Astrocyte of the spinal cord (primary cell): Measurements from ENCODE around the gene PTPN4.

Source experiments
- DNase-seq: peaks from one replicate; pipeline ENCODE4 v3.0.0; 2011; ENCODE audit warnings: low read depth, low spot score
- H3K4me3 ChIP-seq: 2 replicates; pipeline ENCODE4 v1.5.1; 2011; ENCODE audit warnings: low read depth, mild to moderate bottlenecking, low read length, moderate library complexity
- in situ Hi-C: cut with HindIII; loops from 2 replicates; pipeline ENCODE4 v1.10.0; 2017; ENCODE audit warnings: low sequenced_read_pairs
- TF ChIP-seq, protein P1 (sequence below): IDR thresholded peaks from 2 replicates; pipeline ENCODE4 v1.5.1; 2012; ENCODE audit warnings: low read depth, mild to moderate bottlenecking, low read length, inconsistent platforms

PTPN4 gene

DNA sequence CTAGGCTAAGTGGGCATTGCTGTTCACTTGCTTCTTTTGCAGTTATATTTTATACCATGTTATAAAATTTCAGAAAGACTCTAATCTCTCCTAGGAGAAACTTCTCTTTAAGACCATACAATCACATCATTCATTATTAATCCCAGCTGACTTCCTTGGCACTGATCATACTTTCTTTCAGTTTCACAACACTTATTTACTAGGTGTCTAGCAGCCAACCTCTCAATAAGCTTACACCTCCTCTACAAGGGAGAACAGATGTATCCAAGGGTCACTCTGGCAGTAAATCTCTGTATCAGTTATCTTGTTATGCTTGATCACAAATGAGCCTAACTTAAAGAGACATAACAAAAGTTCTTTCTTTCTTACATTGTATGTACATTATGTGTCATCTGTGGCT is 183.3 kb downstream of the PTPN4 start:
- TF ChIP-seq, protein P1, sequence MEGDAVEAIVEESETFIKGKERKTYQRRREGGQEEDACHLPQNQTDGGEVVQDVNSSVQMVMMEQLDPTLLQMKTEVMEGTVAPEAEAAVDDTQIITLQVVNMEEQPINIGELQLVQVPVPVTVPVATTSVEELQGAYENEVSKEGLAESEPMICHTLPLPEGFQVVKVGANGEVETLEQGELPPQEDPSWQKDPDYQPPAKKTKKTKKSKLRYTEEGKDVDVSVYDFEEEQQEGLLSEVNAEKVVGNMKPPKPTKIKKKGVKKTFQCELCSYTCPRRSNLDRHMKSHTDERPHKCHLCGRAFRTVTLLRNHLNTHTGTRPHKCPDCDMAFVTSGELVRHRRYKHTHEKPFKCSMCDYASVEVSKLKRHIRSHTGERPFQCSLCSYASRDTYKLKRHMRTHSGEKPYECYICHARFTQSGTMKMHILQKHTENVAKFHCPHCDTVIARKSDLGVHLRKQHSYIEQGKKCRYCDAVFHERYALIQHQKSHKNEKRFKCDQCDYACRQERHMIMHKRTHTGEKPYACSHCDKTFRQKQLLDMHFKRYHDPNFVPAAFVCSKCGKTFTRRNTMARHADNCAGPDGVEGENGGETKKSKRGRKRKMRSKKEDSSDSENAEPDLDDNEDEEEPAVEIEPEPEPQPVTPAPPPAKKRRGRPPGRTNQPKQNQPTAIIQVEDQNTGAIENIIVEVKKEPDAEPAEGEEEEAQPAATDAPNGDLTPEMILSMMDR, result no peak
- H3K4me3 ChIP-seq, result no peak overlapping the region
- in situ Hi-C loops, result no loop called here
- DNase-seq, result no peak

DNA sequence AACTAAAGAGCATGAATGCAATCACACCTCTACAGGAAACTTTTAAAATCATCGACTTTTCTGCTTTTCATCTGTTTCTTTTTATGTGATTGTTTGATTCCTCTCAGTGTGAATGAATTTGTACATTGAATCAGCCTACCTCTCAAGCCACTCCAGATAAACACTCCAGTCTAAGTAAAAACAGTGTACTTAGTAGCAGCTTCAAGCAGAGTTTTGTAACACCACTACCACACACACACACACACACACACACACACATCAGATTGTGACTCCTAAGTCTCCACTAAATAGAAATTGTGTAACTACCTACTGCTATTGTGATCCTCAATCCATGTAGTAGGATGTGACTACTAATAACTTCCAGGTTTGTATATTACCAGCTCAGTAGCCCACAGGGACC is 187.8 kb downstream of the PTPN4 start:
- DNase-seq, result no peak
- no peak overlapping the region for H3K4me3 ChIP-seq
- in situ Hi-C loops, result no loop called here
- TF ChIP-seq, protein P1, result no peak

DNA sequence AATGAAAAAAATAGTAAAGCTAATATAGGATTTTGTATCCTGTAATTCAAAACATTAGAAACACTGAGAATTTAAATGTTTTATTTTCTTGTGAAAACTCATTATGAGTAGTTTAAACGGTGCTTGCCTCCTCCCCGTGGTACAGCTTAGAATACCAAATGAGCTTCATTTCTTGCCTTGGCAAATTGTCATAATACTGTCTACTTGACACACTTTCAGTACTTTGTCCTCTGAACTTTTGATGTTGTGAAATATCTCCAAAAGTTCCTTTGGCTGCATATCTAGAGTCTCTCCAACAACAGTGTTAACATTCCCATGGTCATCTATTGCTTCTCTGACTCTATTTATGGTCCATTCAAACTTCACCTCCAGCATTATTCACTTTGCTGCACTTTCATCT is 191.2 kb downstream of the PTPN4 start:
- TF ChIP-seq, protein P1, result no peak
- no peak for DNase-seq
- no peak overlapping the region for H3K4me3 ChIP-seq
- in situ Hi-C loops, result no loop called here

- in situ Hi-C loops, result no loop called here
- TF ChIP-seq, protein P1, result no peak
- no peak overlapping the region for H3K4me3 ChIP-seq
- peak; percentile 17 for DNase-seq
Observed at GRCh38 chr2:119958670-119959268, 199.0 kb downstream of the PTPN4 start.

DNA sequence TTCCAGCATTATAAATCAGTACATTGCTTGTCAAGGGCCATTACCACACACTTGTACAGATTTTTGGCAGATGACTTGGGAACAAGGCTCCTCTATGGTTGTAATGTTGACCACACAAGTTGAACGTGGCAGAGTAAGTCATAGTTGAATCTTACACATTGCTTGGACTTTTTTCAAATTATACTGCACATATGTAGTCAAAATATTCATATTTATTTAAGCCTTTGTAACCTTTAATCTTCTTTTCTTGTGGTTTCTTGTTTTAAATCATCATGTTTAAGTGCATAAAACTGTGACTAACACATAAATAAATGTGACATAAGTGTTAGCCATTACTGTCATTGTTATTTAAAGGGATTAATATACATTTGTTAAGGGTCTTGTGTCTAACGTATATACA is 201.1 kb downstream of the PTPN4 start:
- in situ Hi-C loops, result no loop called here
- DNase-seq, result peak; percentile 46
- TF ChIP-seq, protein P1, result no peak

DNA sequence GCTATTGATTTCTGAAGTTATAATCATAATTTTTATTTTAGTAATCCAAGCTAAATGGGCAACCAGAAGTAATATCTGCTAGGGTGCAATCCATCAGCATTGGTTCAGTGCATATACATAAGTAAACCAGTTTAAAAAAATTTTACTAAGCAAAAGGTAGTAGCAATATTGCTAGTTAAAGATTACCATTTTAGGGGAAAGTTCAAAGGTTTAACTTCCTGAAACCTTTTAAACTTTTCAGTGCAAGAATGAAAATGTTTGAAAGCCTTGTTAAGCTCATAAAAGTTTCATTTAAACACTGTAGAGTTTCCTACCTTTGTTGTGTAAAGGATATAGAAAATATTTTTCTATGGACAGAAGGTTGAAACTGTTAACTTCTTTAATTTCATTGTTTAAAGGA is 222.2 kb downstream of the PTPN4 start:
- H3K4me3 ChIP-seq, result no peak overlapping the region
- TF ChIP-seq, protein P1, result no peak
- in situ Hi-C loops, result no loop called here
- no peak for DNase-seq

More for the DNA sequence above, 201.1 kb downstream of the PTPN4 start:
- H3K4me3 ChIP-seq, result no peak overlapping the region
